T-helper 1 cell treated with Interleukin-12 subunit alpha and Interleukin-12 subunit beta and Interleukin-4 antibody, amounts not matched to agents 30 ng/mL and 1 ng/mL, for 36 hours (primary cell): ENCODE results near the gene KCNK2. TPM values are rescaled to one million over a fixed set of nuclear protein-coding genes. Genes with fewer than 3 reads are reported as not detected.

Source experiments
- intact Hi-C: fragments of 100-400 bp; cut with micrococcal nuclease; formaldehyde crosslinking; loops from one replicate; pipeline ENCODE4 v1.15.1; 2024
- total RNA-seq: library from RNA; stranded (reverse); gene quantifications from 2 replicates; pipeline ENCODE4 v1.2.3, GENCODE V29; 2022

Gene KCNK2
- total RNA-seq, 1 donor from 2014 or later, result not detected

DNA sequence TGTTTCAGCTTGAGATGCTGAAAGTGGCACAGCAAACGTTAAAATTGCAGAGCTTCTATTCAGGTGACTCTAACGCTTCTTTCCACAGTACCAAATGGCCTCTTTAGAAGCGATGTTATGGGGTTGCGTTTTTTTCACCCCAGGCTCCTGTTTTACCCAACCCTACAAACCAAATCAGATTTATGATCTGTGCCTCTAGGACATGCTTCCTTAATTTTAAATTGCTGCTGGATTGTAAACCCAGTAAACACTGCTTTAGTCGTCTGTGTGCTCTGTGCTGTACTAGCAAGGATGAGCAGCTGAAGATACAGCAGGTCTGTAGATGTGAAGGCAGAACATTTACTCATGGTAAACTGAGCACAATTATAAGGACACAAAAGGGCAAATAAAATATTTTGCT, 13.0 kb downstream of the KCNK2 start:
- intact Hi-C loops, result no loop called here

DNA sequence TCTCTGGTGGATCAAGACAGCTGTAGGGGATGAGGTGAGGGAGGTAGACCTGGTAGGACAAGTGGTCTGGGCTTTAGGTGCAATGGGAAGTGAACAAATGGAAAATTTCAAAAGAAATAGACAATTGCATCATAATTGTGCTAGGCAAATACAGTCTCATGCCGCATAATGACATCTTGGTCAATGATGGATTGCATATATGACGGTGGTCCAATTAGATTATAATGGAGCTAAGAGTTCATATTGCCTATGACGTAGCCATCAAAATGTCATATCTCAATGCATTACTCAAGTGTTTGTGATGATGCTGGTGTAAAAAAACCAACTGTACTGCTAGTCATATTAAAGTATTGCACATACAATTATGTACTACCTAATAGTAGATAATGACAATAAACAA, 19.0 kb downstream of the KCNK2 start:
- intact Hi-C loops, result no loop called here

DNA sequence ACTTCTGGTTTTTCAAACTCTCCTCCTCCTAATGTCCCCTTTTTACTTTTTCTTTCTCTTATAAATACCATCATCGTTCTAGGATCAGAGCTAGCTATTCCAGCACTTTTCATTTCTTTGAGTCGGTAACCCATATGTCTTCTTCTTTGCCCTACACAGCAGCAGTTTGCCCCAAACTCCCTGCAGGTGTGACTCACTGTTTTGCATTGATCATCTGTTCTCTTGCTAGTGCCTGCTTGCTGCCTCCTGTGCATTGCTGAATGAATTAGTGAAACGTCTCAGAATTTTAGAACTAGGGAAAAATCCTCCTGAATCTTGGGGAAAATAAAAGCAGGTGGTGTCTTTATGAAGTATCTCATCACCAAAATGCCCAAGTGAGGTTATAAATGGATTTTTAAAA, 21.7 kb downstream of the KCNK2 start:
- intact Hi-C loops, result no loop called here

DNA sequence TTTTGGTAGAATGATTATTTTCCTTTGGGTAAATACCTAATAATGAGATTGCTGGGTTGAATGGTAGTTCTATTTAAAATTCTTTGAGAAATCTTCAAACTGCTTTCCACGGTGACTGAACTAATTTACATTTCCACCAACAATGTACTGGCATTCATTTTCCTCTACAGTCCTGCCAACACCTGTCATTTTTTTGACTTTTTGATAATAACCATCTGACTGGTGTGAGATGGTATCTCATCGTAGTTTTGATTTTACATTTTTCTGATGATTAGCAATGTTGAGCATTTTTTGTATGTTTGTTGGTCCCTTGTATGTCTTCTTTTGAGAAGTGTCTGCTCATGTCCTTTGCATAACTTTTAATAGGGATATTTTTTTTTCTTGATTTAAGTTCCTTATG, 23.5 kb downstream of the KCNK2 start:
- intact Hi-C loops, result no loop called here

DNA sequence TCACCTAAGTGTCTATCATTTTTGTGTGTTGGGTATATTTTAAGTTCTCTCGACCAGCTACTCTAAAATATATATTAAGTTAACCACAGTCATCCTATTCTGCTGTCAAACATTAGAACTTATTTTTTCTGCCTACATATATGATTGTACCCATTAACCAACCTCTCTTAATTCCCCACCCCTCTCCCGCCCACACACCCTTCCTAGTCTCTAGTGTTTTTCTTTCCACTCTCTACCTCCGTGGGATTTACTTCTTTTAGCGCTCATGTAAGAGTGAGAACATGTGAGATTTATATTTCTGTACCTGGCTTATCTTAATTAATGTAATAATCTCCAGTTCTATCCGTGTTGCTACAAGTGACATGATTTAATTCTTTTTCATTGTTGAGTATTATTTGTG, 26.6 kb downstream of the KCNK2 start:
- intact Hi-C loops, result no loop called here

DNA sequence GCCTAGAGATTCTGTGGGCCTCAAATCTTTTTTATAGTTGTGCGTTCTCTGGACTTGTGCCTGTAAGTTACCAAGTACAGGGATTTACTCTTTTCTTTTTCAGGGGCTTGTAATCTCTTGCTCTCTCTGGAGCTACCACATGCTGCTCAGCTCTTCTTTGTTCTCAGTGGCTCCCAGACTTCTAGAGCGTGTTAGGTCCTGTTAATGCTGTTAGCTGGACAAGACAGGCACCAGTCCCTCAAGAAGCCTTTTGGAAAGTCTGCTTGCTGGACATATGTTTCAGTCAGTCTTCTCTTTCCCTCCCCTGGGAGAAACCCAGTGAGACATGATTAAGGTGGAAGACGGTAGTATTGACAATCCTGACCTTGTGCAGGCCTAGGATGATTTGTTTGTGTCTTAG, 29.4 kb downstream of the KCNK2 start:
- intact Hi-C loops, result no loop called here

DNA sequence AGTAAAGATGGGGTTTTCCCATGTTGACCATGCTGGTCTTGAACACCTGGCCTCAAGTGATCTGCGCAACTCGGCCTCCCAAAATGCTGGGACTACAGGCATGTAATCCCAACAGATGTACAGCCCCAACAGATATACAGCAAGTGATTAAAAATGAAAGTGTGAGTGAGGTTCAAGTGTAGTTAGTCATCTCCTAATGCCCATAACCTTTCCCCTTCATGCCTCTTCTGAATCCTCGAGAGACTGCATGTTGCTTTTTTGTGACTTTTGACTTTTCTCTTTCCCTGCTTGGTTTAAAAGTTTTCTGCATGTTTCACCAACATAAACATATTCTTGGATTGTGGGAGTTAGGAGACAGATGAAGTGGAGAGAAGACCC, 31.2 kb downstream of the KCNK2 start:
- intact Hi-C loops, result no loop called here

DNA sequence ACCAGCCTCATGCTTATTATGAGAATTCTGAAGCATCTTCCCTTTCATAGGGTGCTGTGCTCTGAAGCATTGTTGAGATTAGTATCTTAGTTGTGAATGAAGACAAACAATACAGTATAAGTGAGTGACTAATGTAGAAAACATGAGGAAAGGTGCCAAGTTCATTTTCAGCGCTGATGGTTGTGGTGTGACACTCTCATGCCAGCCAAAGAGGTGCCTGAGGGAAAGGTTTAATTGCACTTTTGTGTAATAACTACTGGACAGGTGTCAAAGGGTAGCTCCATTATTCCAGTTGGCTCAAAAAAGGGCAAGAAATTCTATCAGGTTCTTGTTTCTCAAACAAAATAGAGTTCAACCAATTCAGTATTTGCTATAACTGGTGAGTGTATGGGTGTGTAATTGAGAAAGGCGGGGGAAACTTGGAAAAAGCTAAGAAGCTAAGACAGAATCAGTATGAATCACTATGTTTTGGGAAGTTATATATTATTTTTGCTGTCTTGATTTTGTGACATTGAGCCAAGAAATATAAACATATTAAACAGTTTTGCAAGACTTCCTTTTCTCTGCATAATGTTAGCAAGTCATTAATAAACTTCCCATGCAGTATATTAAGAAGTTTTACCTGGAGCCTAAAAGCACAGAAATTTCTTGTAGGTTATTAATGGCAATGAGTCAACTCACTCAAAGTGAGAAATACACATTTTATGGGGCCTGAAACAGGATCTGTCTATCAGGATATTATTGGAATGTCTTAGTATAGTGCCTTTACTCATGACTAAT, 31.8 kb downstream of the KCNK2 start:
- intact Hi-C loops, result no loop called here

DNA sequence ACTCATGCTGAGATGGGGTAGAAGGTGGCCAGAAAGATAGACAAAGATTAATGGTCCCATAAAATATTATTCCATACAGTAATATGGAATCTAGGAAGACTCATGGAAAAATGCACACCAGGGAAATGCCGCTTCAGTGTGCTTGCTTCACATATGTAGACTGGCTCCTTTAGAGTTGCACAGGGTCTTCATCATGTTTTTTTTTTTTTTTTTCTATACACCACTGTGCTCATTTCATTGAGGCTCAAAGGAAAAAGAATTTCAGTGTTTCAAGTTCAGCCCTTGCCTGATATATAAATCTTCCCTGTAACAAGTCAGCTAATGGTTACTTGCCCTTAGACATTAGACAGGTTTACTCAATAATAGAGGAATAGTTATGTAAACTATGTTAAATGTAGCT, 33.2 kb downstream of the KCNK2 start:
- intact Hi-C loops, result no loop called here

DNA sequence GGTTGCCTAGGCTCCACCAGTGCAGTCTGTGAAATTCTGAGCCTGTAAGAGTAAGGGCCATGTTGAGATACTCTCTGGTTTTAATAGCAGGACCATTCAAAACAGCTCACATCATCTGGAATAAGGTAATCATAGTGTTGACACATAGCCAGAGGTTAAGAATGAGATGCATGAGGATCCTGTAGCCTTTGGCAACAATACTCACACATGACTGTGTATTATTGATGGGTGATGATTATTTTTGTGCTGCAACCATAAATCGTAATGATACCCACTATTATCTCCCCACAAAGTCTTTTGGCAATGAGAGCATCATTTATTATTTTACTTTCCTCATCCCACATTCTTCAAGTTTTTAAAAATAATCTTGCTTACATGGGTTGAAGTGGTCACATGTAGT, 35.5 kb downstream of the KCNK2 start:
- intact Hi-C loops, result no loop called here

DNA sequence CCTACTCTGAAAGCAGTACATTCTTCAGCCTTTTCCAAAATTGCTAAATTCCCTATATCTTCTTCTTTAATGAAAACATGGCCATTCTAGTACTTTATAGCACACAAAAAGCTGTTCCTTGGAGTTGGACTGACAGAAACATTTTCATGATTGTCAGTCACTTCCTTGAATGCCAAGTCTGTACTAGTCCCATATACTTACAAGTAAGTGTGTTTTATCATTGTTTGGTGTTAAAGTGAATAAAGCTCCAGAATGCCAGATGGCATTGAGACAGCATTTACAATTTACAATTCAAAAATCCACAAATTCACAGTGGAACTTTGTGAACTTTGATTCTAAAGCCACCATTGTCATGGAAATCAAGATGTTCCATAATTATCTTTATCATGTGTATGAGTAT, 36.5 kb downstream of the KCNK2 start:
- intact Hi-C loops, result no loop called here

DNA sequence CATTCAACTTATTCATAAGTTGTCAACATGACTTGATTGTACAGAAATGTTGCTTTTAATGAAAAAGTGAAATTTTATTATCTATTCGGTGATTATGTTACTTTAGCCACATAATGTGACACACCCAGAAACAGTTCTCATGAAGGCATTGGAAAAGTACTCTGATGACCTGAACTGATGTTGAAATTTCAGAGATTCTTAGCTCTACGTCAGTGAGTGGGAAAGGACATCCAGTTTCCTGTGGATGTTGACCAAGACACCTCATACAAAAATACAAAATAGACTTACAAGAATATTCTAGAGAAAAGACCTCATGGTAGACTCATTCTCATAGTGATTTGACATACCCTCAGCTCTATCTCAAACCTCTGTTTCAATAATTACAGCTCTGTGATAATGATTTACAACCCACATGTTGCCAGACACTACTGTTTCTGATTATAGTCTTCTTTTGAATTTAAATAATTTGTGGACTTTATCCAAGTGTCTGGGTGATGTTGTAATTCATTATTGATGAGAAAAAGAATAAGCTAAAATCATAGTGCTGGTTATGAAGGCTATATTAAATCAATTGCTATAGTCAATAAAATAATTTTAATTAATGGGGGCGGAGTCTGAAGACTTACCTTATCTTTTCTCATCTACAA, 37.3 kb downstream of the KCNK2 start:
- intact Hi-C loops, result no loop called here

DNA sequence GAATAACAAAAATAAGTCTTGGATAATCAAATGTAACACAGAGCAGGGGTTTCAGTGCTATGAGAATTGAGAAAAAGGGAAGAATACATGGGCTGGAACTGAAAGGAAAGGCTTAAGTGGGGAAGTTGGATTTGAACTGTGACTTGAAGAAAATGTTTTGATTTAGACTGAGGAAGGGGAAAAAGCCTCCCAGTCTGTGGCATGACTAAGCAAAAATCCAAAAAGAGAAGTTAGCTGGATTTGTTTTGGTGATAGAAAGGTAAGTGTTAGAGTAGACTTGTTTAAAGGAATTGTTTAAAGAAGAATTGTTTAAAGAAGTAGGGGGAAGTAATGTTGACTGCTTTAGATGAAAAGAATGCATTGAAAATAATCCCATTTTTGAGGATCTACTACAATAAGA, 46.0 kb downstream of the KCNK2 start:
- intact Hi-C loops, result no loop called here

DNA sequence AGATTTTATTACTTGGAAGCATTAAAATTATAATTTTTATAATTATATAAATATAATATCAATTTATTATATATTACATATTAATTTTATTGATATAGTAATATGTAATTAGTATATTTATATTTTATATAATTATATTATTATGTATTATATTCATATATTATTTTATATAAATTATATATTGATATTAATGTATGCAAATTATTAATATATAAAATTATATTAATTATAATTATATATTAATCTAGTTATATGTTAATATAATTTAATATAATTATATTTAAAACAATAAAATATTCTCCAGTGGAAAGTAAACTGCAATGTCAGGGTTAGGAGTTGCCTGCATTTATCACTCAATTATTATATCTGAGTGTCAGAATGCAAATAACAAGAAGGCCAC, 48.8 kb downstream of the KCNK2 start:
- intact Hi-C loops, result no loop called here

DNA sequence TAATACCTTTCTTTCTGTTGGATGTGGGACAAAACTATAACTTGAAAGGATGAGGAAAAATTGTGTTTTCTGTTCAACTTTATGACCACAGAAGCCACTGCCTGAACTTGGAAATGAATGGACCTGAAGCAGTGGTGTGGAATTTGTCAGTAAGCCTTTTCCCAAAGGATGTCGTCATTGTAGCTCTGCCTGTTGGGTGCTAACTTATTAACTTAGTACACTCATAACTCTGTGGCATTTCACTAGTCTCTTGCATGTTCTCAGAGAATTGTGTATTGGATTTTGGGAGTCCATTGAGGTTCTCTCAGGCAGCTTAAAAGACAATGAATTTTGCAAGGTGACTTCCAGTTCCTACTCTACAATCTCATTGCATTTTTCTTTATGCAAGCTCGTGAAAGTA, 49.6 kb downstream of the KCNK2 start:
- intact Hi-C loops, result no loop called here

DNA sequence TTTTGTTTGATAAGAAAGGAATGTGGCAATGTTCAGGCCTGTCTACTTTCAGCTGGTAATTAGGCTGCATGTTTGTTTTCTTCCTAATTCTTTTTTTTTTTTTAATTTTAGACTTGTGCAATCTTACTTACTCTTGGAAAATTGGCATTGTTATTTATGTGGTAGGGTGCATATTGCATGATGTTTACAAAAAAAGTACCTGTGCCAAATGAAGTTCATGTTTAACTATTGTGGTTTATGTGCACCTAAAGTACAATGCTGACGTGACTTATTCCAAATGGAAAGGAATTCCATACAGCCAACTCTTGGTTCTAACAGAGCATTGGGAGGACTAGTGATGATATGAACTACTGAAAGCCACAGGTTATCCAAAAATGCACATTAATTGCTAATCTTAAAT, 51.0 kb downstream of the KCNK2 start:
- intact Hi-C loops, result no loop called here

DNA sequence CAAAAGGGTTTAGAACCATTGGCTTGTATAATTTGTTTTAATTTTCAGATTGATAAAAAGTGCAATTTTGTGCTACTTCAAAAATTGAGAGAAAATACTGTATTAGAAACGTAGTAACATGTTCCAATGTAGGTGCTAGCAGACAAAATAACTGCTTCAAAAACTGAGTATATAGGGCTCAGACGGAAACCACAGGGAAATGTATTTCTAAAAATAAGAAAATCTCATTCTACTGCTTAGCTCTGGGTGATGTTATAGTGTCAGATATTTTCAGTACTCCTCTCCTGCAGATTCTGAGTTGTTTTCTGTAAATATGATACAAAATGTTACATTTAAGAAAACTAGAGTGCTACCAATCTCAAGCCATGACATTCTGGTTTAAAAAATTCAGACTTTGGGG, 55.4 kb downstream of the KCNK2 start:
- intact Hi-C loops, result no loop called here

DNA sequence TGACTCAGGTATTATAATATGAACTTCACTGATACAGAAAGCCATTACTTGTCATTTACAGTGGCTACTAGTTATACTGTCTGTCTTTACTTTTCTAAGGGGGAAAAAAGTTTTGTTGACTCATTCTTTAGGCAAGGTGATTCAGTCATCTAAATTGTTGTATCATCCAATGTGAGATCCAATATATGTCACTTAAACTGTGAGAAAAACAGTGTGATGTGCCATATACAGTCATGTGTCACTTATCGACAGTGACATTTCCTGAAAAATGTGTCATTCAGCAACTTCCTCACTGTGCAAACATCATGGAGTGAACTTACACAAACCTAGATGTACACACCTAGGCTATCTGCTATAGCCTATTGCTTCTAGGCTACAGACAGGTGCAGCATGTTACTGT, 57.6 kb downstream of the KCNK2 start:
- intact Hi-C loops, result no loop called here

DNA sequence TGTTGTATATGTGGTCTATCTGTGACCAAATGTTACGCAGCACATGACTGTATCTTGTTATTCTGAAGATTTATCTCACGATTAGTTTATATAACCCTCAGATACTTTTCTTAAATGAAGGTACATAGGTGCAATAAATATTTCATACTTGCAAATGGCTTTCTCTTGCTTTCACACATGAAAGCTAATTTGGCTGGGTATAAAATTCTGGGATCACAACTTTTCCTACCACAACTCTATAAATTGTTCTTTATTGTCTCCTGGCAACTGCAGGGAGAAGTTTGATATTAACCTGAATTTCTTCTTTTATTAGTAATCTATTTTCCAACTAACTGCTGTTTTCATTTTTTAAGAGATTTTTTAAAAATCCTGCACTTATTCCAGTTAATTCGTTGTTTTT, 58.9 kb downstream of the KCNK2 start:
- intact Hi-C loops, result no loop called here

DNA sequence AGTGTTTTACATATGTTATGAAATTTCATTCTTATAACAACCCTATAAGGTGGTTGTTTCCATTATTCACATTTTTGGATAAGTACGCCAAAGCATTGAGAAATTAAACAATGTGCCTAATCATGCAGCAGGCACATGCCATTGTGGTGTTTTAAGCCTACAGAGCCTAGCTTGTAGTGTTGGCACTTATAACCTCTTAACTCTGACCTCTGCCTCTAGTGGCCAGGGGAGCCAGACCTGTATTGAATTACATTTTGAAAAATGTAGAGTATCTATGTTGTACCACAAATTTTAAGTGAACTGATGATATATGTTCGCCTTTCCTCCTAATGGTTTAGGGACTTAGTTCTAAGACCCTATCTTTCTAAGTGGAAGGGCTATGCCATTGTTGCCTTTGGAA, 61.0 kb downstream of the KCNK2 start:
- intact Hi-C loops, result no loop called here

DNA sequence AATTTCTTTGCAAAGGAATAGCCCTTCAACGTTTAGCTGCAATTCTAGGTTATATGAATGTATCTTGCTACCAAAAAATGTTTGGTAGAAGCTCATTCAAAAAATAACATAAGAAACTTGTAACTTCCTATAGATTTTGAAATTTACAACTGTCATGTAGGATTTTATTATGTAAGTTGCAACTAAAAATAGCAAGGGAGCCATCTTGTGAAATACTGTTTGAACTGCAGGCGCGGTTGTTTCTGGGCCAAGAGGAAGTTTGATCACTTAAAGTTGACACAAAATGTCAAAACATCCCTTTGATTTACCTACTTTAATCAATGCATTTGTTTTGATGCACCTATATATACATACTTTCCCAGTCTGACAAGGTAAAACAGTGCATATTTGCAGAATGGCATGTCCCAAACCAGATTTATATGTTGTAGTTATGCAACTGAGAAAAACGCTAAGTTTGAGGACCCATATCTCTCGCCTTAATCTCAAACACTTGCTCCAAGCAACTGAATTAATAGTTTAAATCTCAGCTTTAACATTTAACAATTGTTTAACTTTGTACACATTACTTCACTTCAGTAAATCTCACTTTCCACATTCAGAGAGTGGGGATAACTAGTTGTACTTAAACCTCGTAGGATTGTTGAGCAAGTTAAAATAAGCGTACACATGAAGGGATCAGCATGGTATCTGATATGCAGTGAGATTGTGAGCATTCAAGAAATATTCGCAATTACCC, 63.9 kb downstream of the KCNK2 start:
- intact Hi-C loops, result no loop called here

DNA sequence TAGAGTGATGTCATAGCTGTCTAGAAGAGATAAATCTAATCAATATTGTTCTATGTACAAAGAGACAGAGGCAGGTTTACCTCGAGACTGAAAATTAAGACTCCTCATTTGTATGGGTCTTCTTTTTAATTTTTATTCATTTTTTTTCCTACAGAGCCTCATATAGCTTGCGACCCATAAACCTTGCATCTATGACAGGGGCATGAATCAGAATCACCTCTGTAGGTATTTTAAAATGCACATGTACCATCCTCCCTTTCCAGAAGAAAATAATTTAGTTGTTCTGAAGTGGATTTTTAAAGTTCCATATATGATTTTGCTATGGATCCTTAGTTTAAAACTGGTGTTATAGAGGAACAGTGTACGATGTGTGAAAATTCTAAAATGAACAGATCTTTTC, 64.5 kb downstream of the KCNK2 start:
- intact Hi-C loops, result no loop called here
